Peyer's patch (tissue), 4 donors: ENCODE measurements around the gene ZNF467. TPM values are rescaled to one million over a fixed set of nuclear protein-coding genes. Genes with fewer than 3 reads are reported as not detected.

ENCODE experiments used
- DNase-seq, 3 donors: peaks; one replicate each; pipeline ENCODE4 v3.0.0-alpha.2; 2017 to 2019
- H3K27ac ChIP-seq, 4 donors: fragments of 200-600 bp; sonication (generic); one replicate each; pipeline ENCODE4 v1.5.1; 2016 to 2019
- H3K27me3 ChIP-seq, 2 donors: fragments of 200-600 bp; sonication (generic); one replicate each; pipeline ENCODE4 v1.5.1; 2019
- H3K36me3 ChIP-seq, 3 donors: fragments of 200-600 bp; sonication (generic); one replicate each; pipeline ENCODE4 v1.5.1; 2016 to 2019
- H3K4me1 ChIP-seq, 4 donors: fragments of 200-600 bp; sonication (generic); one replicate each; pipeline ENCODE4 v1.5.1; 2016 to 2019
- H3K4me3 ChIP-seq, 4 donors: fragments of 200-600 bp; sonication (generic); 1 replicate in 3 of 4; 2 replicates in 1 of 4; pipeline ENCODE4 v1.5.1; 2016 to 2019; ENCODE audit warnings: mild to moderate bottlenecking in 1 of 4
- H3K9me3 ChIP-seq, 4 donors: fragments of 200-600 bp; sonication (generic); one replicate each; pipeline ENCODE4 v1.5.1; 2016 to 2019; ENCODE audit warnings: mild to moderate bottlenecking in 1 of 4
- CTCF ChIP-seq, 6 experiments: fragments of 450-650 bp in 4 of 6; fragments of 200-600 bp in 2 of 6; sonication (generic) in 1 of 6; IDR thresholded peaks; one replicate each; pipeline ENCODE4 v1.5.1; 2017 to 2019; ENCODE audit warnings: antibody characterized with exemption in 6 of 6, mild to moderate bottlenecking in 3 of 6, moderate library complexity in 1 of 6
- POLR2A ChIP-seq, 2 donors: fragments of 450-650 bp; IDR thresholded peaks; one replicate each; pipeline ENCODE4 v1.5.1; 2017; ENCODE audit warnings: antibody characterized with exemption in 2 of 2, mild to moderate bottlenecking in 2 of 2, moderate library complexity in 2 of 2
- total RNA-seq, 4 donors: library from RNA; depleted of rRNA; stranded (reverse); fragments of >200 nt; gene quantifications; one replicate each; pipeline ENCODE4 v1.1.0, GENCODE V29; 2016

Gene ZNF467
- total RNA-seq, 4 donors from 2014 or later, result 0.35 to 4.7 (median 3.1) TPM

- H3K36me3 ChIP-seq, result no peaks in the 10 kb centered on the region
- no peaks in the 10 kb centered on the region for H3K27me3 ChIP-seq
- H3K9me3 ChIP-seq, result no peaks in the 10 kb centered on the region
- peak in 1 of 3 donors; percentile 43 for DNase-seq
- H3K4me3 ChIP-seq, result peak overlapping the region; percentile 10 to 50 (median 24)
- H3K4me1 ChIP-seq, result peaks cover 0 to 10% (median 3%) of the 10 kb centered on the region in 4 donors
- no peak overlapping the region for H3K27ac ChIP-seq
- no peak for TF ChIP-seq POLR2A (IDR thresholded peaks at IDR 0.05)
- no peak for TF ChIP-seq CTCF (IDR thresholded peaks at IDR 0.05)
These were observed 31.8 kb downstream of the ZNF467 start for GRCh38 chr7:149741629-149742028.

DNA sequence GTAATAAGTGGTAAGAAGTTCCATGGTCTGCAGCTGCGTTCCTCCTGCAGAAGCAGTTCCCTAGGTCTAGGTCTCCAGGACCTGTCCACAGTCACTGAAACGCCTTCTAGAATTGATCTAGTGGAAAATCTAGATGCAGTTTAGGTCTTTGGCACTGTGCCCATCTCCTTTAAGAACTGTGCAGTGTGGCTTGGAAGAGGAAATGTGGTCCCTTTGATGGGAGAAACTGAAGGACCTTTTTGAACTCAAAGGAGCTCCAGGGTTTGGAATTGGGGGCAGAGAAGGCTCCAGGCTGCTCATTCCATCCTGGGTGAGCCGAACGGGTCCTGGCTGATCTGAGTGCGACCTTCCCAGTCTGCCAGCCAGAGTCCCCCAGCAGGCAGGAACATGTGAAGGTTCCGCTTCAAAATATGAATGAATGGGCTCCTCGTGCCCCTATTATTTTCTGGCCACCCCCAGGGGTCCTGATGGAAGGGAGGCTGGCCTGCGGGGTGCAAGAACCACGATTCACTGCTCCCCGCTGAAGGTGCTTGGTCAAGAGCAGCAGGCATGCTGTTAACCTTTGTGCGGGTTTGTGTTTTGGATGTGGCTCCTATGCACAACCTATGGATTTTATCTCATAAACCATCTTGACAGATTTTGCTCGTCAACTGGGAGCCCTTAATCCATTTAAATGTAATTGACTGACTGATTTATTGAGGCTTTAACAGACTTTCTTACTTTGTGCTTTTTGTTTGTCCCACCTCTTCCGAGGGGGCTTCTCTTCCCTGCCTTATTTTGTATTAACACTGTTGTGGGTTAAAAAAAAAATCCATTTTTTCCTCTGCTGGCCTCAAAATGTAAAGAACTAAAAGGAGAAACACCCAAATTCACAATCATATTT lies 36.7 kb downstream of the ZNF467 start:
- no peak for TF ChIP-seq CTCF (IDR thresholded peaks at IDR 0.05)
- no peak for TF ChIP-seq POLR2A (IDR thresholded peaks at IDR 0.05)
- Histone ChIP-seq H3K27ac (no peak overlapping the region), H3K4me1 (peaks cover 0 to 2% (median under 1%) of the 10 kb centered on the region in 4 donors), H3K27me3 (no peaks in the 10 kb centered on the region), H3K9me3 (no peaks in the 10 kb centered on the region), H3K36me3 (peaks cover 0 to 4% (median 0%) of the 10 kb centered on the region in 3 donors), H3K4me3 (no peak overlapping the region)
- DNase-seq, result no peak

DNA sequence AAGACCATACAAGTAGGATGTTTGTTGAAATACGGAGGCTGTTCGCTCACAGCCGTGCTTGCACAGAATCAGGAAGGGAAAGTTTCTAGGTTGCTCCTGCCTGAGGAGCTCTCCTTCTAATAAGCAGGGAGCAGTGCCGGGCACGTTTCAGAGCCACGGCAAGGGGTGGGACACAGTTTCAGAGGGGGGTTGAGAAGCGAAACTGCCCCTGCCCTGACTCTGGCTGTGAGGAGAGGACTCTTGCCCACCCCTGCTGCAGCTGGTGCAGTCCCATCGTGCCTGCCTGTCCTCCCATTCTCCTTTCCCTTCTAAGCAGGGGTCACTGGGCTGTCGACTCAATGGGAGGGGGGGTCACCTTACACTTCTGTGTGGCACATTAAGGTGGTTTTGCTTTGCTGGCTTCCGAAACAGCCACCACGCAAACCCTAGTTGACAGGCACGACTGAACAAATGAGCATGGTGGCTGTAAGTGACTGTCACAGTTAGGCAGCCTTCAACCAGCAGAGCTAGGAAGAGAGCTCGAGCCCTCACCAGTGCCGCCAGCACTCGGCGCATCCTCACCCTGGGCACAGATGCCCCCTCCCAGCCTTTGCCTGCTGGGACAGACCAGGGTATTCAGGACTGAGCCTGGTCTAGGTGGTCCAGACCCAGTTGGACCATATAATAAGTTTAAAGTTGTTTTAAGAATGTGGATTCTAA lies 37.5 kb downstream of the ZNF467 start:
- no peak for TF ChIP-seq CTCF (IDR thresholded peaks at IDR 0.05)
- TF ChIP-seq POLR2A (IDR thresholded peaks at IDR 0.05), result no peak
- Histone ChIP-seq H3K27ac (no peak overlapping the region), H3K4me3 (no peak overlapping the region), H3K27me3 (no peaks in the 10 kb centered on the region), H3K9me3 (no peaks in the 10 kb centered on the region), H3K36me3 (peaks cover 0 to 4% (median 0%) of the 10 kb centered on the region in 3 donors), H3K4me1 (no peaks in the 10 kb centered on the region)
- DNase-seq, result no peak

DNA sequence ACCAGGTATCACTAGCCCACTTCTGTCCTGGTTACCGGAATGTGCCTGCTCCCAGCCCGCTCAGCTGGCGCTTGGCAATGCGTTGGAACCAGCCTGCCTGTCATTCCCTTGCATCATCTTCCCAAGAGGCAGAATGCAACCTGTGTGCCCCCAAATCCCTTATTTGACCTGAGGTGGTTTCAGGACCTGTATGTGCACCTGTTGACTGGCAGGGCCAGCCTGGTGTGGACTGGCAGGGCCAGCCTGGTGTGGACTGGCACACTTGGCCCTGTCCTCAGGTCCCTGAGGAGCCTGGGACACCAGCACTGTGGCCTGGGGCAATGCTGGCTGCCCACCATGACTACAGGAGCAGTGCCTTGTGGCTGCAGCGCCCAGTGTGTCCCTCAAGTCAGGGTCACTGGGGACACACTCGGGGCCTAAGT lies 38.2 kb downstream of the ZNF467 start:
- H3K27ac ChIP-seq, result no peak overlapping the region
- no peaks in the 10 kb centered on the region for H3K4me1 ChIP-seq

GRCh38 chr7:149734791-149735075 lies 38.7 kb downstream of the ZNF467 start:
- no peak overlapping the region for H3K4me3 ChIP-seq
- DNase-seq, result no peak
- no peaks in the 10 kb centered on the region for H3K4me1 ChIP-seq

More for the DNA sequence above, 38.2 kb downstream of the ZNF467 start:
- DNase-seq, result no peak
- no peaks in the 10 kb centered on the region for H3K27me3 ChIP-seq
- H3K4me3 ChIP-seq, result no peak overlapping the region
- peaks cover 0 to 4% (median 0%) of the 10 kb centered on the region in 3 donors for H3K36me3 ChIP-seq
- H3K9me3 ChIP-seq, result no peaks in the 10 kb centered on the region
- TF ChIP-seq CTCF (IDR thresholded peaks at IDR 0.05), result no peak
- no peak for TF ChIP-seq POLR2A (IDR thresholded peaks at IDR 0.05)

More at GRCh38 chr7:149734791-149735075, 38.7 kb downstream of the ZNF467 start:
- Histone ChIP-seq H3K36me3 (peaks cover 0 to 4% (median 0%) of the 10 kb centered on the region in 3 donors), H3K27ac (no peak overlapping the region), H3K9me3 (no peaks in the 10 kb centered on the region), H3K27me3 (no peaks in the 10 kb centered on the region)
- TF ChIP-seq POLR2A (IDR thresholded peaks at IDR 0.05) (no peak), CTCF (IDR thresholded peaks at IDR 0.05) (no peak)
